Fibroblast of pulmonary artery (primary cell): ENCODE results near the gene FYB1.

ENCODE experiments used
- DNase-seq: peaks from one replicate; pipeline ENCODE4 v3.0.0-alpha.2; 2010; ENCODE audit warnings: low read depth
- H3K4me3 ChIP-seq: replicated peaks from 2 replicates; pipeline ENCODE4 v1.5.1; 2011; ENCODE audit warnings: low read depth, mild to moderate bottlenecking, control low read depth, low read length, moderate library complexity
- CTCF ChIP-seq: IDR thresholded peaks from 2 replicates; pipeline ENCODE4 v1.5.1; 2011; ENCODE audit warnings: mild to moderate bottlenecking, control low read depth, low read length, inconsistent platforms; ENCODE audit errors: missing control alignments

FYB1 gene

DNA sequence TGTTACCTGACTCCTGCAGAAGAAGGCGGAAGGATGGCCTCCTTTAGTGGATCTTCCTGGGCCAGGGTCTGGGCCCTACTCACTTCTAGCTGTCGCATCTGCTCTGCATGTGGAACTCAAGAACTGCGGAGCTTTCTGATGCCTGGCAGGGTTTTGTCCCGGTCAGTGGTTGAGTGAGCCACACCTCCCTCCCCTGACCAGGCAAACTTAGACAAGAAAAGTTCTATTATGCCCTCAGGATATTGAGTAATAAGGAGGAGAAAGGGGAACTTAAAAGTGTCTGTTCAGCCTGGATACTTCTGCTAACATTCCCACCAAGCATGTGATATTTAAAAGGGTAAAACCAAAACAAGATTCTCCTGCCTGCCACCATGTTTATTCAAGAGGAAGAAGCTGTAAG is at the start of gene FYB1:
FYB1 (minus strand) TSS at position 127 of the 400 bp plus-strand sequence. CDS start 16,603 bp downstream, outside the sequence.
- no peak for TF ChIP-seq CTCF
- peak; percentile 47 for DNase-seq
- no peak within 1 kb of the TSS for H3K4me3 ChIP-seq

GRCh38 chr5:39267186-39267585 is 47.8 kb upstream of the FYB1 start:
- no peak overlapping the region for H3K4me3 ChIP-seq
- TF ChIP-seq CTCF: no peak

GRCh38 chr5:39266442-39266841 is 47.1 kb upstream of the FYB1 start:
- TF ChIP-seq CTCF: no peak
- no peak overlapping the region for H3K4me3 ChIP-seq
- DNase-seq: no peak

More at GRCh38 chr5:39267186-39267585, 47.8 kb upstream of the FYB1 start:
- DNase-seq: no peak

DNA sequence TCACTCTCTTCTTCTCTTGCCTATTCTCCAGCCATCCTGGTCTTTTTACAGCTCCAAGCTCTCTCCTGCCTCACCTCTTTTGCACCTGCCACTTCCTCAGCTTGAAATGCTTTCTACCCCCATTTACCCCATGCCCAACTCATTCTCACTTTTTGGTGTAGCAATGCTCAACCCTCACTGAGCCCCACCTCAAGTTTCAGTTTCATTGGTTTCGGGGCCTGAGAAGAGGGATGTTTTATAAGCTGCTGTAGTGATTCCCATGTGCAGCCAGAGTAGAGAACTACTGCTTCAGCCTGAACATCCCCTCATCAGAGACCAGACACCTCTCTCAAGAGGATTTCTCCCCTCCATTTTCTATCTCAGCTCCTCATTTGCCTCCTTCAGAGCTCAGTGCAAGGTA is 45.2 kb upstream of the FYB1 start:
- no peak for DNase-seq
- no peak overlapping the region for H3K4me3 ChIP-seq
- no peak for TF ChIP-seq CTCF

- no peak for TF ChIP-seq CTCF
- H3K4me3 ChIP-seq: no peak overlapping the region
- DNase-seq: no peak
Observed at GRCh38 chr5:39262981-39263380, 43.6 kb upstream of the FYB1 start.

- TF ChIP-seq CTCF: no peak
- no peak for DNase-seq
- no peak overlapping the region for H3K4me3 ChIP-seq
Observed at GRCh38 chr5:39260095-39260494, 40.7 kb upstream of the FYB1 start.

DNA sequence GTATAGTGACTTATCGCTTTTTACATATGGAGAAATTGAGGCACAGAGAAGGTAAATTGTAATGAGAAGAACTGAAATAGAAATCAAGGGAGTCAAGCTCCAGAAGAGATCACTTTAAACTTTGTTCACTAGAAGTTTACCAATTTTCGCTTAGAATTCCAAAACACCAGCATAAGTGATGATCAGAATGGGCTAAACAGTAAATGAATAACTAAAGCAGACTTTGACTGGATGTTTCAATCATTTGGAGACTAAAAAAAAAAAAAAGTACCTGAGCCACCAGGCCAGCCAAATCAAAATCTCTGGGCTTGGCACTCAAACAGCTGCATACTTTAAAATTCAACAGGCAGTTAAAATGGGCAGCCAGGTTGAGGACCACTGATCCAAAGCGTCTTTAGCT is 38.2 kb upstream of the FYB1 start:
- H3K4me3 ChIP-seq: no peak overlapping the region
- DNase-seq: no peak
- no peak for TF ChIP-seq CTCF
